GM19193 (cell line): ENCODE measurements around the gene COL9A3.

ENCODE experiments used
- POLR2A ChIP-seq: IDR thresholded peaks from 4 replicates; pipeline ENCODE4 v1.6.1; 2011; ENCODE audit not compliant: insufficient read depth, insufficient read length; ENCODE audit errors: extremely low read depth

COL9A3 gene

DNA sequence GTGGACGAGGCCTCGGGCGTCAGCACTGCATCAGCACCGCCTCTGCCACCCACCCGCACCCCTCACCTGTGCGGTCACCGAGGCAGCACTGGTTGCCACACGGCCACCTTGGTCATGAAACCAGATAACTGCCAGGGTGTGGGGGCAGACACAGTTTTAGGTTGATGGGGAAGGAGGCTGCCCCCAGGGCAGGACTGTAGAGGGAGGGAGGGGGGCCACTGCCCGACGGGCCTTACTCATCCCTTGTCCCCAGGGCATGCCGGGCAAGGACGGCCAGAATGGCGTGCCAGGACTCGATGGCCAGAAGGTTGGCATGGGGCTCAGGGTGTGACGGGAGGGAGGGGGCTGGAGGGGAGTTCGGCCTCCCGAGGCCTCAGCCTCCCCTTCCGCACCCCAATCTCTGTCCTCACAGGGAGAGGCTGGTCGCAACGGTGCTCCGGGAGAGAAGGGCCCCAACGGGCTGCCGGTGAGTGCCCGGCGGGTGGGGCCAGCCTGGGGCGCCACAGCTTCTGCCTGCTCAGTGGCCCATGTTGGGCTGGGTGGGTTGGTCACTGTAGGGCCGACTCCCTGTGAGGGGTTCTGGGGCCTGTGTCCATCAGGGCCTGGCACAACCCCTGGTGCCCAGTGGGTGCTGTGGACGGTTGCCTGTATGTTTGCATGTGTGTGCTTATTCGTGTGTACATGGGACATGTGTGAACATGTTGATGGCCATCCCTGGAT is 11.8 kb downstream of the COL9A3 start:
- no peak for TF ChIP-seq POLR2A

DNA sequence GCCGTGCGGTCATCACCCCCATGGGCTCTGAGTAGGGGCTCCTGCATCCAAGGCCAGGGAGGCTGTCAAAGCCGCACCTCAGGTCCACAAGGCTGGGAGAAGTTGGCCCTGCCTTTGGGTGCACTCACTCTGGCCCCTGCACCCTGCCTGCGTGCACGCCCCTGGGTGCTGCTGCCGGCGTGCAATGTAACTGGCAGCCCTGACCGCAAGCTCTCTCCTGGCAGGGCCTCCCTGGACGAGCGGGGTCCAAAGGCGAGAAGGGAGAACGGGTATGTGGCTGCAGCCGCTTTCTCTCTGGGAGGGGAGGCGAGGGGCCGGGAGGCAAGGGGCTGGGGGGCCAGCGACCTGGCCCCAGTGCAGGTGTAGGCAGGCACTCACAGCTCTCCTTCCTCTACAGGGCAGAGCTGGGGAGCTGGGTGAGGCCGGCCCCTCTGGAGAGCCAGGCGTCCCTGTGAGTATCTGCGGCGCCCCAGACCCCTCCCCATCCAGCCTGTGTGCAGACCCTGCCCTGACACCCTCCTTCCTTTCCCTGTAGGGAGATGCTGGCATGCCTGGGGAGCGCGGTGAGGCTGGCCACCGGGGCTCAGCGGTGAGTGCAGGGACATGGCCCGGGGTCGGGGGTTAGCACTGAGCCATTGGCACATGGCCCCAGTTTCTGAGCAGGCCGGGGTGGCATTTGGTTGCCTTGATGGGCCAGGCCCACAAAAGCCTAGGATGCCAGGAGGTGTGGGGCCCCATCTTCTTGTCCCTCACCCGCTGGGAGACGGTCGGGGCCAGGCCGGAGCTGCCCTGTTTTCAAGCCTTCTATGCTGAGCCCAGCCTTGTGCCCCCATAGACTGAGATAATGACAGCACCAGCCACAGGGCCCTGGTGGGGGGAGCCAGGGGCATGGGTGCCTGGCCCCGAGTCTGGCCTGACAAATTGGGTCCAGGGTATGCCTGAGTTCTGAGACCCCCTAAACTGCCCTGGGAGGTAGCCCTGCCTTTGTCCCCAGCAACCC is 12.7 kb downstream of the COL9A3 start:
- TF ChIP-seq POLR2A = no peak

- TF ChIP-seq POLR2A = no peak
Observed at GRCh38 chr20:62830251-62830650, 13.4 kb downstream of the COL9A3 start.

GRCh38 chr20:62830821-62831220 is 14.0 kb downstream of the COL9A3 start:
- TF ChIP-seq POLR2A = no peak

GRCh38 chr20:62831361-62831788 is 14.5 kb downstream of the COL9A3 start:
- no peak for TF ChIP-seq POLR2A

DNA sequence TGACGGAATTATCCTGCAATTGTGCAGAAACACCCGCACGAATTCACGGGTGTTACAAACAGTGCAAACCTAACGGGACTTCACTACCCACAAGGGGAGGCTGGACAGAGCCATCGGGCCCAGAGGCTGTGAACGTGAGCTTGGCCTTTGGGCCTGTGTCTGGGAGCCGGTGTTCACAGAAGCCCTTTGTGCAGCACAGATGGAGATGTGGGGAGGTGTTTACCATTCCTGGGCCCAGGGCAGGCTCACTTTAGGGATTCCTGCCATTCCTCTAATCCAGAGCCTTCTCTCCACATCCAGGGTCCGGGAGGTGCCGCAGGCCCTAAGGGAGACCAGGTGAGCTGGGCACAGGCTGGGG is 15.0 kb downstream of the COL9A3 start:
- no peak for TF ChIP-seq POLR2A

DNA sequence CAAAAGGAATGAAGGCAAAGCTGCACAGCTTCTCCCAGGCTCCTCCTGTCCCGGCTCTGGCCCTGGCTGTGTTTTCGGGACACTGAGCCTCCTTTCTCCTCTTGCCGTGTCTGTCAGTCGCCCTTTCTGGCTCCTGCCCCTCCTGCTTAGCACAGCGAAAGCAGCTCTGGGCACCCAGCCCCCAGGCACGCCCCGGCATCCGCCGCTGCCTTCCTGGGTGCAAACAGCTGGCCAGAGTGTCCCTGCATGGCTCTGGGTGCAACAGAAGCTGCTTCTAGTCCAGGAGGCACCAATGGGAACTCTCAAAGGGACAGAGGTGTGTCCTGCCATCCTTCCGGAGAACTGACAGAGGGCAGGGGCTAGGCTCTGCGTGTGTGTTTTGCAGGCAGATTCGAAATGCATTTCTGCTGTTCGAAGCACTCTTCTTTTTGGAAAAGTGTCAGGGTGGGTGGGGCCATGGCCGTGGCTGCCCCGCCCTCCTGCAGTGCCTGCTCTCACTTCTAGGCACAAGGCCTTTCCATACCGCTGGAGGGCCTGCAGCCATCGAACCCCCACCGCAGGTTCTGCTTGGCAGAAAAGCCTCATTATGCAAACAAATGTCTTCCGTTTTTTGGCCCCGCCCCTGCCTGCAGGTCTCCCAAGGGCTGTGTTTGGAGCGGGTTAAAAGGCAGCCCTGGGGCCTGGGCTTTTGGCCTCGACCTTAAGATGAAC is 15.5 kb downstream of the COL9A3 start:
- peak; percentile 27 for TF ChIP-seq POLR2A

GRCh38 chr20:62832951-62833391 is 16.1 kb downstream of the COL9A3 start:
- no peak for TF ChIP-seq POLR2A

- TF ChIP-seq POLR2A = no peak
Observed at GRCh38 chr20:62834967-62835730, 18.3 kb downstream of the COL9A3 start.

DNA sequence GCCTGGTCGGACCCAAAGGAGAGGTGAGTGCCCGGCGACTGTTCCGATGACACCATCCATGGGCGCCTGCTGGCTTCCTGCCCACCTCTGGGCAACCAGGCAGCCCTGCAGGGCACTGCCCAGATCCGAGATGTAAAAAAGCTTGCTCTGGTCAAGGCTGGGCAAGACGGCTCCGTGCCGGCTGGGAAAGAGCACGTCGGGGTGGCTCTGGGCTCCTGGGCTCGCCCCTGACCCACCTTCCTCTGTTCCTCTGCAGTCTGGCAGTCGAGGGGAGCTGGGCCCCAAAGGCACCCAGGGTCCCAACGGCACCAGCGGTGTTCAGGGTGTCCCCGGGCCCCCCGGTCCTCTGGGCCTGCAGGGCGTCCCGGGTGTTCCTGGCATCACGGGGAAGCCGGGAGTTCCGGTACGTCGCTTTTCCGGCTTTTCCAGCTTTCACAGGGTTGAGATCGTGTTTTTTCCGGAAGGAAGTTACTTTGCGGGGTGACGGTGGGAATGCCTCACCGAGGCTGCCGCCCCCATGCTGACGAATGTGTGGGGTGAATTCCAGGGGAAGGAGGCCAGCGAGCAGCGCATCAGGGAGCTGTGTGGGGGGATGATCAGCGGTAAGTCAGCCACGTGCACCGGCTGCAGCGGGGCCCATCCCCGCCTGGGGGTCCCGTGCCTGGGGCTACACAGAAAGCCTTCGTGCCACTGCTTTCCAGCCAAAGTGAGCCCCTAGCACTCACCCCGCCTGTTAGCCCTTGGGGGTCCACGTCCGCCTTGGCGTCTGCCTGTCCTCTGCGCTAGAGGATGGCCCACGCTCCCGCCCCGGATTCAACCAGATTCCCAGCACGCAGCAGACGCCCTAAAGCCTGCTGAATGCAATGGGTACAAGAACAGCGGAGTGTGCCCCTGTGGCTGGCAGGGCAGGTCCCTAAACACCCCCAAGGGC is 19.3 kb downstream of the COL9A3 start:
- TF ChIP-seq POLR2A = no peak

DNA sequence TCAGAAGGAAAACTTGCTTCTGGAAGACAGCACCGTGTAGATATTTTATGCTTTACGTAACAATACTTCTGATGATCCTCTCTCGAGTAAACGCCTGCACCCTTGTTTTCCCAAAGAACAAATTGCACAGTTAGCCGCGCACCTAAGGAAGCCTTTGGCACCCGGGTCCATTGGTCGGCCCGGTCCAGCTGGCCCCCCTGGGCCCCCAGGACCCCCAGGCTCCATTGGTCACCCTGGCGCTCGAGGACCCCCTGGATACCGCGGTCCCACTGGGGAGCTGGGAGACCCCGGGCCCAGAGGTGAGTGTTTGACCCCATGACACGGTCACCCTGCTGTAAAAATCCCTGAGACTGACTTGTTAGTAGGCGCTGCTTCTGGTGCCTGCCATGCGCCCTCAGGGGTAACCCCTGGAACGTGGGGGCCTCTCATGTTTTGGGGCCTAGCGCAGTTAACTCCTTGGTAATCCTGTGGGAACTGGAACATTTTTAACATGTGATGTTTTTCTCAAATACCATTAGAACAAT is 20.2 kb downstream of the COL9A3 start:
- TF ChIP-seq POLR2A = no peak

- TF ChIP-seq POLR2A = no peak
Observed at GRCh38 chr20:62837790-62838127, 20.9 kb downstream of the COL9A3 start.
